ENCODE data around the gene ACO2. TPM values are rescaled to one million over a fixed set of nuclear protein-coding genes. Genes with fewer than 3 reads are reported as not detected.

ACO2 gene
- total RNA-seq, 1 donor from 2014 or later, result 153 TPM

DNA sequence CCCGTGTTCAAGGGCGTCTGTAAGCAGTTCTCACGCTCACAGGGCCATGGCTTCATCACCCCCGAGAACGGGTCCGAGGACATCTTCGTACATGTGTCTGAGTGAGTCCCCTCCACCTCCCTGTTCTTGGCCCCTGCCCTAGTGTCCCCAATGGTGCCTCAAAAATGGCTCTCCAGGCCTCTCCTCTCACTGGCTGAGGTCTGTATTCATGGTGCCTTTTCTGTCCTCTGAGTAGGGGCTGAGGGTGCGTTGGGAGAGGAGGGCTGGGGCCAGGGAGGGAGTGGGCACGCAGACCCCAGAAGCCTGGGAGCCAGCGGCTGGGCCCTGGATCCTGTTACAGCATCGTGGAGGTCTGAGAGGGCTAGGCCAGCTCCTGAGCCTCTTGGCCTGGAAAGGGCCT is 104.8 kb downstream of the ACO2 start:
- Mint-ChIP-seq H3K36me3 (ENCODE audit: low read depth) (peaks cover 9% of the 10 kb centered on the region), H3K9me3 (no peaks in the 10 kb centered on the region), H3K27ac (no peak overlapping the region), H3K27me3 (no peaks in the 10 kb centered on the region), H3K4me3 (no peak overlapping the region), H3K4me1 (no peaks in the 10 kb centered on the region)
- POLR2A ChIA-PET, result interaction anchor here (1.5 kb wide), 1 partner anchor 48 kb away, joined by 3 read pairs; the partner anchor contains the start of genes DESI1 and XRCC6
- TF ChIP-seq, protein P1, sequence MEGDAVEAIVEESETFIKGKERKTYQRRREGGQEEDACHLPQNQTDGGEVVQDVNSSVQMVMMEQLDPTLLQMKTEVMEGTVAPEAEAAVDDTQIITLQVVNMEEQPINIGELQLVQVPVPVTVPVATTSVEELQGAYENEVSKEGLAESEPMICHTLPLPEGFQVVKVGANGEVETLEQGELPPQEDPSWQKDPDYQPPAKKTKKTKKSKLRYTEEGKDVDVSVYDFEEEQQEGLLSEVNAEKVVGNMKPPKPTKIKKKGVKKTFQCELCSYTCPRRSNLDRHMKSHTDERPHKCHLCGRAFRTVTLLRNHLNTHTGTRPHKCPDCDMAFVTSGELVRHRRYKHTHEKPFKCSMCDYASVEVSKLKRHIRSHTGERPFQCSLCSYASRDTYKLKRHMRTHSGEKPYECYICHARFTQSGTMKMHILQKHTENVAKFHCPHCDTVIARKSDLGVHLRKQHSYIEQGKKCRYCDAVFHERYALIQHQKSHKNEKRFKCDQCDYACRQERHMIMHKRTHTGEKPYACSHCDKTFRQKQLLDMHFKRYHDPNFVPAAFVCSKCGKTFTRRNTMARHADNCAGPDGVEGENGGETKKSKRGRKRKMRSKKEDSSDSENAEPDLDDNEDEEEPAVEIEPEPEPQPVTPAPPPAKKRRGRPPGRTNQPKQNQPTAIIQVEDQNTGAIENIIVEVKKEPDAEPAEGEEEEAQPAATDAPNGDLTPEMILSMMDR (IDR thresholded peaks at IDR 0.05), result no peak
- intact Hi-C loops (cut with micrococcal nuclease), result no loop called here
- DNase-seq, result no peak
- ATAC-seq (ENCODE audit: low read depth), result no peak
- CTCF ChIA-PET, result no interaction called here

DNA sequence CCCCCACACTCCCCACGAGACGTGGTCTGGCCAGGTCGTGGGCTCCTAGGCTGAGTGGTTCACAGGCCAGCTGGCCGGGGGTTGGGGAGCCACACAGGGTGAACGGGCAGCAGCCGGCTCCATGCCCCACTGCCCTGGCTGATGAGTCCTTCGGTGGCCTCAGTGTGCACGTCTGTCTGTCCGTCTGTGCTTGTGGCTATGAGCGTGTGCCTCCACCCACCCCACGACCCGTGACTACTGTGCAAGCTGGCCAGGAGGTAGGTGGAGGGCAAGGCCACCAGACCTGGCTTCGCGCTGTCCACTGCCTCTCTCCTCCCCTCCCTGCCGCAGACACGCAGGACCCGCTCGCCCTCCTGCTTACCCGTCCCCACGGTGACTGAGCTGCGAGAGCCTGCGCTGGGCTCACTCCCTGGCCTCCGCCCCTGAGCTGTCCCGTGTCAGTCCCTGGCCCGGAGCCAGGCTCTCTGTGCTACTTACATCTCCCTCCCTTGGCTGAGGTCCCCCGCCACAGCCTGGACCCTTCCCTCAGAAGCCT is 106.0 kb downstream of the ACO2 start:
- H3K27me3 Mint-ChIP-seq, result no peaks in the 10 kb centered on the region
- H3K4me1 Mint-ChIP-seq, result no peaks in the 10 kb centered on the region
- TF ChIP-seq, protein P1 (IDR thresholded peaks at IDR 0.05), result no peak
- ATAC-seq (ENCODE audit: low read depth) (no peak), DNase-seq (no peak)
- ChIA-PET CTCF (no interaction called here), POLR2A (interaction anchor here (0.9 to 1.5 kb wide), 2 partner anchors 15 to 46 kb away, joined by 3 read pairs; partner anchors contain the start of genes DESI1, PMM1 and XRCC6)
- H3K9me3 Mint-ChIP-seq, result no peaks in the 10 kb centered on the region
- peaks cover 12% of the 10 kb centered on the region for H3K36me3 Mint-ChIP-seq (ENCODE audit: low read depth)
- no peak overlapping the region for H3K4me3 Mint-ChIP-seq
- H3K27ac Mint-ChIP-seq, result no peak overlapping the region
- intact Hi-C loops (cut with micrococcal nuclease), result no loop called here

DNA sequence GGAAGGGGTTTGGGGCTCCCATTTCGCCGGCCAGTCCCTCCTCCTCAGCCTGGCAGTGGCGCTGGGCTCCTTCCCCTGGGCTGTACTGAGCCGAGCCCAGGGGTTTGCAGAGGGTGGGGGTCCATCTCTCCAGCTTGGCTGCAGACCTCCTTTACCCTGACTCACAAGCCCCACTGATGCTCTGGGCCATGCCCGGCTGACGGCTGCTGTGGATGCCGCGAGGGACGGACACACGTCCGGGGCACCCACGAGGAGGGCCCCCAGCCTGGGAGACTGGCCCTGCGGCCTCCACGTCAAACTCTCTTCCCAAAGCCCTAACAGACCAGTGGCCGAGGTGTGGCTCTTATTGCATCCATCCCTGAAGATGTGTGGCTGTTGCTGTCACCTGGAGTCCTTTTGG is 106.6 kb downstream of the ACO2 start:
- Mint-ChIP-seq H3K36me3 (ENCODE audit: low read depth) (peaks cover 14% of the 10 kb centered on the region), H3K27ac (no peak overlapping the region), H3K9me3 (no peaks in the 10 kb centered on the region), H3K4me1 (no peaks in the 10 kb centered on the region), H3K4me3 (no peak overlapping the region), H3K27me3 (no peaks in the 10 kb centered on the region)
- DNase-seq, result no peak
- POLR2A ChIA-PET, result no interaction called here
- intact Hi-C loops (cut with micrococcal nuclease), result no loop called here
- CTCF ChIA-PET, result no interaction called here
- TF ChIP-seq, protein P1 (IDR thresholded peaks at IDR 0.05), result no peak
- no peak for ATAC-seq (ENCODE audit: low read depth)

DNA sequence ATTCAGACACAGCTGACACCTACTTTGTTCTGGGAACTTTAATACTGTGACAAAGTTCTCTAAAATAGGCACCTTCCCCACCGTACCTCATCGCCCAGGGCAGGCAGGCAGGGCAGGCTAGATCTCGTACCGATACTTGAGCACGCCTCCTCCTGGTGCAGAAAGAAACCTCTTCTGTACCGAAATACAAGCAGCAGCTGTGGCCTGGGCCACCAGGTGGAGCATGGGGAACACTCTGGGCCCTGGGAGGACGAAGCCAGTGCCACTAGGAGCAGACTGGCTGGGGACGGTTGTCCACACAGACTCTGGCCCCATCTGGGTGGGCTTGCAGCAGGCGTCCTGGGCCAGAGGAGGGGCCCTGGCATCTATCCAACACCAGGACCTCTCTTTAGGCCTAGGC is 108.0 kb downstream of the ACO2 start:
- Mint-ChIP-seq H3K27ac (no peak overlapping the region), H3K4me3 (no peak overlapping the region), H3K4me1 (no peaks in the 10 kb centered on the region), H3K9me3 (no peaks in the 10 kb centered on the region), H3K27me3 (no peaks in the 10 kb centered on the region), H3K36me3 (ENCODE audit: low read depth) (peaks cover 14% of the 10 kb centered on the region)
- ATAC-seq (ENCODE audit: low read depth) (peak; percentile 60), DNase-seq (no peak)
- TF ChIP-seq, protein P1 (IDR thresholded peaks at IDR 0.05), result no peak
- POLR2A ChIA-PET, result interaction anchor here (0.8 to 1.2 kb wide), 2 partner anchors 13 to 44 kb away, joined by 3 to 4 read pairs; partner anchors contain the start of genes DESI1, PMM1 and XRCC6
- intact Hi-C loops (cut with micrococcal nuclease), result no loop called here
- CTCF ChIA-PET, result interaction anchor here (1.1 kb wide), 1 partner anchor 21 kb away, joined by 3 read pairs; no protein-coding TSS in a partner anchor

DNA sequence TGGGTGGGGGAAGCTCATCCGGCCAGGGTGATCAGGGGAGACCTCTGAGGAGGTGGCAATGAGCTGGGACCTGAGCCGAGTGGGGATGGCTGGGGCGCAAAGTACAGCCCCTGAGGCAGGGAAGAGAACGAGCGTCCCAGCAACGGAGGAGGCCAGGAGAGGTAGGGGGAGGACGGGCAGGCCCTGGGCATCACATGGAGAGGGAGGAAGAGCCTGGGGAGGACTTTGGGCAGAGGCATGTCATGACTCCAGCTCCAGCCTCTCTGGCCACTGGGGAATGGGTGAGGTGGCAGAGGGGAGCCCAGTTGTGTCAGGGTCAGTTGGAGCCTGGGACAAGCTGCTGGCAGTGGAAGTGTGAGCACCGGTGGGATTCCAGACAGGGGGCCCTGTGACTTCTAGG is 109.2 kb downstream of the ACO2 start:
- Mint-ChIP-seq H3K27ac (no peak overlapping the region), H3K9me3 (no peaks in the 10 kb centered on the region), H3K27me3 (no peaks in the 10 kb centered on the region), H3K4me3 (no peak overlapping the region), H3K36me3 (ENCODE audit: low read depth) (peaks cover 23% of the 10 kb centered on the region), H3K4me1 (no peaks in the 10 kb centered on the region)
- DNase-seq, result no peak
- ChIA-PET POLR2A (interaction anchor here (0.6 to 1.0 kb wide), 2 partner anchors 11 to 12 kb away, joined by 3 to 4 read pairs; partner anchors contain the start of gene PMM1), CTCF (no interaction called here)
- TF ChIP-seq, protein P1 (IDR thresholded peaks at IDR 0.05), result no peak
- ATAC-seq (ENCODE audit: low read depth), result no peak
- intact Hi-C loops (cut with micrococcal nuclease), result no loop called here

Other genes with a start within 250 kb of the ACO2 start
- gene CHADL, start 228.2 kb upstream of the ACO2 start, total RNA-seq, result 0.10 TPM in 1 of 2 replicates, not detected in the other
- 48.9 and 56.4 TPM in 2 replicates for gene RANGAP1, start 182.9 kb upstream of the ACO2 start, total RNA-seq
- gene ZC3H7B, start 167.6 kb upstream of the ACO2 start, total RNA-seq, result 54.0 and 58.2 TPM in 2 replicates
- gene TEF, start 87.2 kb upstream of the ACO2 start, total RNA-seq, result 5.1 and 5.2 TPM in 2 replicates
- gene TOB2, start 22.3 kb upstream of the ACO2 start, total RNA-seq, result 53.7 and 60.3 TPM in 2 replicates
- gene PHF5A, start 425 bp upstream of the ACO2 start, total RNA-seq, result 47.4 and 54.0 TPM in 2 replicates
- gene POLR3H, start 75.4 kb downstream of the ACO2 start, total RNA-seq, result 39.0 and 43.9 TPM in 2 replicates
- gene CSDC2, start 91.9 kb downstream of the ACO2 start, total RNA-seq, result not detected in 2 replicates
- gene PMM1, start 120.7 kb downstream of the ACO2 start, total RNA-seq, result 13.0 and 15.1 TPM in 2 replicates
- gene DESI1, start 151.9 kb downstream of the ACO2 start, total RNA-seq, result 42.5 and 49.5 TPM in 2 replicates
- 297 and 319 TPM in 2 replicates for gene XRCC6, start 152.2 kb downstream of the ACO2 start, total RNA-seq
- gene SNU13, start 219.8 kb downstream of the ACO2 start, total RNA-seq, result 157 and 165 TPM in 2 replicates
- gene MEI1, start 230.4 kb downstream of the ACO2 start, total RNA-seq, result 28.9 and 31.3 TPM in 2 replicates